SW480 (cell line): ENCODE measurements around the gene MYL11.
"Not testable (repeated sequence)": the region's sequence is repeated elsewhere in the genome, so short reads cannot be mapped to it uniquely, and the experiment has no call there.

ENCODE experiments used
- DNase-seq: peaks from one replicate; pipeline ENCODE4 v3.0.0-alpha.2; 2016; ENCODE audit warnings: low spot score

The MYL11 gene

DNA sequence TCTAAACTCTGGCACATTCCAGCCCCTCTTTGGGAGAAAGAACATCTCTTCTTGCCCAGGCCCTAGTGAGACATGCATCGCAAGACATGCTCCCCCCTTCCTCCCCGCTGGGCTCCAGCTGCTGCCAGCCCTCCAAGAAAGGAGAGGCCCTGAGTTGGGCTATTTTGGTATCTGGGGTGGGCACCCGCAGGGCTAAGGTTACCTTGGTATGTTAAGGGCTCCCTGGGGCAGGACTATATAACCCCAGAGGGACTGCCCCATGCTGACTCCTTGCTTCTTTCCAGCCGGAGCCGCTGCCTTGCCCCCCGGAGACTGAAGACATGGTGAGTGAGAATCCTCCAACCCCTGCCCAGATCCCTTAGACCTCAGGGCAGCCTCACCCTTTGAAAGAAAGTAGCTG lies at the start of gene MYL11:
TSS of gene MYL11 (plus strand) at position 265 of the 400 bp plus-strand sequence. CDS start at position 321, 56 bp downstream.
- DNase-seq: no peak

DNA sequence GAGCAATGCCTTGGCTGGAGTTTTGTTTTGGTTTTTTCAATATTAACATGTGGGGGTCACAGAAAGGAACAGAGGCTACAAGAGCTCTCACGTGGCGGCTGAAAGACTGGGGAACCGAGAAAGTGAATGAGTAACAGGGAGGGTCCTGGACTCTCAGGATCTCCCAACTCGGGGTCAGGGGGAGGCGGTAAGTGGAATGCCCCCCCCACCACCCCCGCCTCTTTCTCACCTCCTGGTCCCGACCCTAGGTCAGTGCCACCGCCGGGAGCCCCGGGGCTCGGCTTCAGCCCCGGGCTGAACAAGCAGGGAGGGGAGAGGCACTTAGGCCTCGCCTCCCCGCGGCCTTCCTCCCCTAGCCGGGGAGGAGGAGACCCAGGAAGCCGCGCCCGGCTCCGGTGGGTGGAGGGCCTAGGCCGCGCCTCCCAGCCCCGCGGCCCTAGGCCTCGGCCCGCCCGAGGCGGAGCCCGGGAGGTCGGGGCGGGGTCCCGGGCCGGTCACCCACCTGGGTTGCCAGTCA lies 40.1 kb upstream of the MYL11 start:
- peak; percentile 57 for DNase-seq

DNA sequence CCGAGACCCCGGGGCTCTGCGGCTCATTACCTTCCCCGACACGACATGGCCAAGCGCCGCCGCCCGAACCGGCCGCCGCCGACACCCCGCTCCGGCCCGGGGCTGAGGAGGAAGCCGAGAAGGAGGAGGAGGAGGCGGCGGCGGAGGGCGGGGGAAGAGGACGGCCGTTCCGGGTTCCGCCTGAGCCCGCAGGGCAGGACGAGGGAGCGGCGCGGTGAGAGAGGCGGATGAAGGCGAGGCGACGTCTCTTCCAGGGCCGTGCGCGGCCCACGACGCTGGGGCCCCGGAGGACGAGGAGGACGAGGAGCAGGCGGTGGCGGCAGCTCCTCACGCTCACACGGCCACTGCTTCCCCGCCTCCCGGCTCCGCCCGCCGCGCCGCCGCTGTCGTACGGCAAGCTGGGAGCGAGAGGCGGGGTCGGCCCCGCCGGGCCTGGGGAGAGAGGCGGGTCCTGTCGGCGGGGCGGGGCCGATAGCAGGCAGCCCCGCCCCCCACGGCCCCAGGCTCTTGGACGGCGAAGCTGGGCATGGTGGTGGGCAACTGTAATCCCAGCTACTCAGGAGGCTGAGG lies 39.5 kb upstream of the MYL11 start:
- peak; percentile 76 for DNase-seq

DNA sequence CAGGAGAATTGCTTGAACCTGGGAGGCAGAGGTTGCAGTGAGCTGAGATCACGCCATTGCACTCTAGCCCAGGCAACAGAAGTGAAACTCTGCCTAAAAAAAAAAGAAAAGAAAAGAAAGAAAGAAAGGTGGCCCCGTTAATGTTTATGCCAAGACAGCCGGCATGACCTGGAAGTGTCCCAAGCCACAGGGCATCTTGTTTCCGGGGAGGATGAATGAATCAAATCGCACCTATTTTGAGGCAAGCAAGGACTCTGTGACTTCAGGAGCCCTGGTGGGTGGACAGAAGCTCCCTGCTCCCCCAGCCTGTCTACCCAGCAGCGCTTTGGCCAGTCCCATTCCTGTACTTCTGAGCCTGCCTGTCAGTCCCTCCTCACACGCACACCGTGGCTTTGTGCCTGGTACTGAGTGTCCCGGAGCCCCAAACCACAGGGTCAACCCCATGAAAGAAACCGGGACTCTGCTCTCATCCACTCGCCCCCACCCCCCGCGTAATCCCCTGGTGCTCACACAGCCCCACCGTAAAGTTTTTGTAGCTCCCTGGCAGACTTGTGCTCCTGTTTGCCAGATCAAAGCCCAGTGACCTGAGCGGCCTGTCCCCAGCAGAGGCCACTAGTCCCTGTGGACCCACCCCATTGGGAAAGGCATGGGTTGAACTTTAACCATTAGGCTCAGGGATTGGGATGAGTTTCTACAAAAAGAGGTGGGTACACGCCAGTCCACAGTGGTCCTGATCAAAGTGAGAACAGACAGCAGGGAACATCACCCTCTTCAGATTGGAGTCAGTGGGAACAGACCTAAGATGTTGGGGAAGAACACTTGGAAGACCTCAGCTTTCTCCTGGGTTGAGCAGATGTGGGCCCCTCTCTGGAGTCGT lies 38.8 kb upstream of the MYL11 start:
- peak; percentile 52 for DNase-seq

DNA sequence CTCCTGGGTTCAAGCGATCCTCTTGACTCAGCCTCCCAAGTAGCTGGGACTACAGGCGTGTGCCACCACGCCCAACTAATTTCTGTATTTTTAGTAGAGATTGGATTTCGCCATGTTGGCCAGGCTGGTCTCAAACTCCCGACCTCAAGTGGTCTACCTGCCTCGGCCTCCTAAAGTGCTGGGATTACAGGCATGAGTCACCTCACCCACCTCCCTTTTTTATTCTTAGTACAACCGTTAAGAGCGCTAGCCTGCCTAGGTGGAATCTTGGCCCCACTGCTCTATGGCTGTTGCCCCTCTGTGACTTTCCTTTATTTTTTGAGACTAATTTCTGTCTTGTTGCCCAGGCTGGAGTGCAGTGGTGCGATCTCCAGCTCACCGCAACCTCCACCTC lies 36.6 kb upstream of the MYL11 start:
- DNase-seq: not testable (repeated sequence)

GRCh38 chr16:30338715-30339114 lies 35.9 kb upstream of the MYL11 start:
- DNase-seq: not testable (repeated sequence)

DNA sequence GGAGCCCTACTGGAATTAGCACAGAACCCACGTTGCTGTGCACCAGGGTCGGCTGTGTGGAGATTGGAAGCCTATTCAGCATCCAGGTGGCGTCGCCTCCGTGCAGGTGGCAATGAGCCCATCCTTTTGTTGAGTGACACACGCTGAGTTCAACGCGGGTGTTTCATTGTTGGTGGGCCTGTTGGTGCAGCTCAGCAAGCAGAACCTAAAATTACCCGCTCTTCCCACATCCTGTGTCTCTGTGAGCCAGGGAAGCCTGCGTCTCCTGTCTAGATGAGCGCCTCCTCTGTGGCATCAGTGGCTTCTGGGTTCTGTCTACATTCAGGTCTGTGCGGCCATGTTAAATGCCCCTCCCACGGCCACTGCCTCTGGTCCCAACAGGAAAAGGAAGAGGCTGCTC lies 34.0 kb upstream of the MYL11 start:
- no peak for DNase-seq

DNA sequence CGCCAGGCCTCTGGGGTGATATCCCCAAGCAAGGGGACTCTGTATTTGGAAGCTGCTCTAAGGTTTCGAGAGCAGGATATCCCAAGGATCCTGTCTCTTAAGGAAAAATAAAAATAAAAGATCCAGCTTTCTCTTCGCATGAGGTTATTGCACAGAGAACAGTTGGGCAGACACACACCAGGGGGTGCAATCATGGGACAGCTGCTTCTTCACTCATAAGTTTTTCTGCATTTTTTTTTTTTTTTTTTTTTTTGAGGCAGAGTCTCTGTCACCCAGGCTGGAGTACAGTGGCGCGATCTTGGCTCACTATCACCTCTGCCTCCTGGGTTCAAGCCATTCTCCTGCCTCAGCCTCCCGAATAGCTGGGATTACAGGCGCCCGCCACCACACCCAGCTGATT lies 32.6 kb upstream of the MYL11 start:
- not testable (repeated sequence) for DNase-seq

DNA sequence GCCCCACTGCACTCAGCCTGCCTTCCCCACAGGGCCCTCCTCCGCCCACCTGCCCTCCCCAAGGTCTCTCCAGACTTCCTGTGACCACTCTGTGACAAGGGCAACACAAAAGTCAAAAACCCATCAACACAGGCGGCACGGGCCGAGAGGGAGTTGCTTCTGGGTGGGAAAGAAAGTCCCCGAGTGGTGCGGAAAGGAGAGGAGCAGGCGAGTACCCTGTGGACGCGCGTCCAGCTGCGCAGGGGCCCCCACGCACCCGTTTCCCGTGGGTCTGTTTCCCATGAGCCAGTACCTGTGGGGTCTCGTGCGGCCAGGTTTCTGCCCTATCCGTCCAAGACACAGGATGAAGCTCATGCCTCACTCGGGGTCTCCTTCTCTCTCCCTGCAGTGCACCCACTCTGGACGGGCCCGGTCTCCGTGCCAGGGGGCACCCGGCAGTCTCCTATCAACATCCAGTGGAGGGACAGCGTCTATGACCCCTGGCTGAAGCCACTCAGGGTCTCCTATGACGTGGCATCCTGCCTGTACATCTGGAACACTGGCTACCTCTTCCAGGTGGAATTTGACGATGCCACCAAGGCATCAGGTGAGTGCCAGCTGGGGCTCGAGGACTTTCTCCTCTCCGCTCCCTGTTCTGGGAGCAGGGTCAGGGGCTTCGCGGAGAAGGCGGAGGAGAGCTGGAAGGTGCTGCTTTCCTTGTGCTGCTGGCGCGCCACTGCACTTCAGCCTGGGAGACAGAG lies 31.7 kb upstream of the MYL11 start:
- DNase-seq: no peak

DNA sequence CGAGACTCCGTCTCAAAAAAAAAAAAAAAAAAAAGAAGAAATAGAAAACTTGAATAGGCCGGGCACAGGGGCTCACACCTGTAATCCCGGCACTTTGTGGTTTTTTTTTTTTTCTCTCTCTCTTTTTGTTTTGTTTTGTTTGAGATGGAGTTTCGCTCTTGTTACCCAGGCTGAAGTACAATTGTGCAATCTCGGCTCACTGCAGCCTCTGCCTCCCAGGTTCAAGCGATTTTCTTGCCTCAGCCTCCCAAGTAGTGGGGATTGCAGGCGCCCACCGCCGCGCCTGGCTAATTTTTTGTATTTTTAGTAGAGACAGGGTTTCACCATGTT lies 31.1 kb upstream of the MYL11 start:
- DNase-seq: not testable (repeated sequence)

- no peak for DNase-seq
These were observed 28.3 kb upstream of the MYL11 start for GRCh38 chr16:30346286-30346685.

DNA sequence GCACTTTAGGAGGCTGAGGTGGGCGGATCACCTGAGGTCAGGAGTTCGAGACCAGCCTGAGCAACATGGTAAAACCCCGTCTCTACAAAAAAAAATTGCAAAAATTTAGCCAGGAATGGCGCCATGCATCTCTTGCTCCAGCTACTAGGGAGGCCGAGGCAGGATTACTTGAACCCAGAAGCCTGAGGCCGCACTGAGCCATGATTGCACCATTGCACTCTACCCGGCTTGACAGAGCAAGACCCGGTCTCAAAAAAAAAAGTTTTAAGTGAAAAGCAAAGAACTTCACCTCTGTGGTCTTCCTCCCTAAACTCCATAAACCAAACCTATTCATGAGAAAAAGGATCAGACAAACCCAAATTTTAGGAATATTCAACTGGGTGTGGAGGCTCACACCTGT lies 26.5 kb upstream of the MYL11 start:
- no peak for DNase-seq

- DNase-seq: no peak
These were observed 25.7 kb upstream of the MYL11 start for GRCh38 chr16:30348929-30349328.

GRCh38 chr16:30349675-30350074 lies 24.9 kb upstream of the MYL11 start:
- no peak for DNase-seq

DNA sequence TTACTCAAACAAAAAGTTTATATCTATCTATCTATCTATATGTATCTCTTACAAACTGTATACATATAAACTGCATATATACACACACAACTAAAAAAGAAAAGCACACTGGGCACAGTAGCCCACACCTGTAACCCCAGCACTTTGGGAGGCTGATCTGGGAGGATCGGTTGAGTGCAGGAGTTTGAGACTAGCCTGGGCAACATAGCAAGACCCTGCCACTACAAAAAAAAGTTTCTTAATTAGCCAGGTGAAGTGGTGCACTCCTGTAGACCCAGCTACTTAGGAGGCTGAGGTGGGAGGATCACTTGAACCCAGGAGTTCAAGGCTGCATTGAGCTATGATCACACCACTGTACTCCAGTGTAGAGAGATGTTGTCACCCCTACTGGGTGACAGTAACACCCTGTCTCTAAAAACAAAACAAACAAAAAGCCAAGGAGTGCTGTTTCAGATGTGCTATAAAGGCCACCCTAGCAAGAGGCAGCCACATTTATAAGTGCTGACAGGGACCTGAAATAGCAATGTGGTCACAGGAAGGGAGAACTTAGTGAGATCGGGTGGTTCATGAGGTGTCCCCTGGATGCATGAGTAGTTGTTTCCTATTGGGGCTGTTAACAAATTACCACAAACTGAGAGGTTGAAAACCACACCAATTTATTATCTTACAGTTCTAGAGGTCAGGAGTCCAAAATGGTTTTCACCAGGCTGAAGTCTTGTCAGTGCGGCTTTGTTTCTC lies 24.3 kb upstream of the MYL11 start:
- no peak for DNase-seq

DNA sequence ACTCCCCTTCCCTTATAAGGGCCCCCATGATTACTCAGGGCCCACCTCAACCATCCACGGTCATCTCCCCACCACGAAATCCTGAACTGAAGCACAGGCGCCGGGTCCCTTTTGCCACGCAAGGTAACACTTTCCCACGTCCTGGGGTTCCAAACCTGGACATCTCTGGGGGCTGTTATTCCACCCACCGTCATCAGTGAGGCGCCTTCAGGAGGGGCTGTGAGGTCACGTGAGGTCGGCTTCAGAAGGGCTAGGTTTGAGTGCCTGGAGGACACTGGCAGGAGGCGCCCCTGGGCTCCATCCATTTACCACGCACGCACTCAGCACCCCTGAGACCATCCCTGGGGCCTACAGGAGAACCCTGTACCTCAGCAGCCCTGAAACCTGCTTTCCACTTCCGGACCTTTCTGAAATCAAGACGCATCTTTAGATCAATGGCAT lies 23.6 kb upstream of the MYL11 start:
- DNase-seq: no peak

- DNase-seq: no peak
These were observed 22.8 kb upstream of the MYL11 start for GRCh38 chr16:30351586-30352419.

- DNase-seq: no peak
These were observed 21.9 kb upstream of the MYL11 start for GRCh38 chr16:30352488-30353401.

DNA sequence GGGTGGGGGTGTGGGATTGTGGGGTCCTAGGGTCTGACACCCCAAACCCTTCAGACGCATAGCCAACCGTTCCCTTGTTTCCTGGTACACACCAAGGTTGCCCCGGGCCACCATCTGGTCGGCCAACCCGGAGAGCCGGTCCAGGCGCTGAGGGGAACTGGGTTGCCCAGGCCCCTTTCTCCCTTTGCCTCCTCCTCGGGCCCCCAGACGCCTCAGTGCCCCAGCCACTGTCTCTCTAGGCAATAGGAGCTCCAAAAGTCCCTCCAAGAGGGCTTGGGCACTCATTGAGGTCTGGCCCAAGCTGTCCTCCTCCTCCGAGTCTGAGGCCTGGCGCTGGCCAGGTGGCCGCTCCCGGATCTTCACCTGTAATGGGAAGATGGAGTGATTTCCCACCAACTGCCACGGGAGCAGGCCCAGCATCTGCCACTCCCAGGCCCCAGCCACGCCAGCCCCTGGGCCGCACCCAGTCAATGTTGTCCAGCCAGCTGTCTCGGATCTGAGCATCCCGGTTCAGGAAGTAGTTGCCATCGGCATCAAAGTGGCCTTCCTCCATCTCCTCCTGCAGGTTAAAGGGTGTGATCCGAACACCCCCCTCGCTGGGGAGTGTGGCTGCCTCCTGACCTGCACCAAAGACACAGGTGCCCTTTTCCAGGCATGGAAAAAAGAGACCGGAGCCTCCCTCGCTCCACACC lies 21.0 kb upstream of the MYL11 start:
- DNase-seq: no peak
